Trophoblast cell (in vitro differentiated cells and primary cell): ENCODE measurements around the gene CD27.

Experiments
- DNase-seq, 2 donors: peaks; one replicate each; pipeline ENCODE4 v3.0.0-alpha.2; 2016
- H2AFZ ChIP-seq: 2 replicates; pipeline ENCODE4 v1.6.1; 2013; ENCODE audit warnings: low read length, moderate library complexity, mild to moderate bottlenecking; ENCODE audit not compliant: insufficient read depth, poor library complexity
- H2AK5ac ChIP-seq: 2 replicates; pipeline ENCODE4 v1.6.1; 2013; ENCODE audit warnings: mild to moderate bottlenecking, low read length
- H2BK120ac ChIP-seq: 2 replicates; pipeline ENCODE4 v1.6.1; 2013; ENCODE audit warnings: low read length, mild to moderate bottlenecking, moderate library complexity; ENCODE audit not compliant: insufficient read depth, poor library complexity
- H2BK12ac ChIP-seq: 2 replicates; pipeline ENCODE4 v1.6.1; 2013; ENCODE audit warnings: mild to moderate bottlenecking, low read length, moderate library complexity
- H2BK5ac ChIP-seq: 2 replicates; pipeline ENCODE4 v1.6.1; 2013; ENCODE audit warnings: low read length, low read depth, moderate library complexity, mild to moderate bottlenecking; ENCODE audit not compliant: poor library complexity
- H3K14ac ChIP-seq: 2 replicates; pipeline ENCODE4 v1.6.1; 2013; ENCODE audit warnings: mild to moderate bottlenecking, low read length
- H3K18ac ChIP-seq: 2 replicates; pipeline ENCODE4 v1.6.1; 2013; ENCODE audit warnings: mild to moderate bottlenecking, low read length
- H3K23ac ChIP-seq: 2 replicates; pipeline ENCODE4 v1.6.1; 2013; ENCODE audit warnings: low read length
- H3K27ac ChIP-seq: 2 replicates; pipeline ENCODE4 v1.5.1; 2013; ENCODE audit warnings: low read depth, mild to moderate bottlenecking, inconsistent platforms, low read length, moderate library complexity
- H3K27me3 ChIP-seq: 2 replicates; pipeline ENCODE4 v1.6.1; 2013; ENCODE audit warnings: inconsistent platforms, mild to moderate bottlenecking, low read length, moderate library complexity; ENCODE audit not compliant: insufficient read depth
- H3K36me3 ChIP-seq, 2 experiments: 1 replicate in 1 of 2; 2 replicates in 1 of 2; pipeline ENCODE4 v1.6.1; 2013; ENCODE audit warnings: low read length in 2 of 2, mild to moderate bottlenecking in 2 of 2, moderate library complexity in 1 of 2; ENCODE audit not compliant: insufficient read depth in 2 of 2, control insufficient read depth in 1 of 2
- H3K4ac ChIP-seq: 2 replicates; pipeline ENCODE4 v1.6.1; 2013; ENCODE audit warnings: low read depth, mild to moderate bottlenecking, low read length, moderate library complexity
- H3K4me1 ChIP-seq, 2 experiments: 1 replicate in 1 of 2; 2 replicates in 1 of 2; pipeline ENCODE4 v1.6.1; 2013; ENCODE audit warnings: low read length in 2 of 2, mild to moderate bottlenecking in 2 of 2, moderate library complexity in 1 of 2; ENCODE audit not compliant: insufficient read depth in 2 of 2, control insufficient read depth in 1 of 2
- H3K4me2 ChIP-seq: 2 replicates; pipeline ENCODE4 v1.6.1; 2013; ENCODE audit warnings: inconsistent platforms, mild to moderate bottlenecking, low read length, moderate library complexity
- H3K4me3 ChIP-seq: 2 replicates; pipeline ENCODE4 v1.5.1; 2013; ENCODE audit warnings: mild to moderate bottlenecking, low read depth, low read length, inconsistent platforms
- H3K79me1 ChIP-seq: one replicate; pipeline ENCODE4 v1.6.1; 2013; ENCODE audit warnings: low read length
- H3K79me2 ChIP-seq: 2 replicates; pipeline ENCODE4 v1.6.1; 2013; ENCODE audit warnings: low read length, mild to moderate bottlenecking; ENCODE audit not compliant: control insufficient read depth, insufficient read depth, poor library complexity
- H3K9ac ChIP-seq: 2 replicates; pipeline ENCODE4 v1.6.1; 2013; ENCODE audit warnings: mild to moderate bottlenecking, low read length
- H3K9me3 ChIP-seq: 2 replicates; pipeline ENCODE4 v1.6.1; 2013; ENCODE audit warnings: low read depth, mild to moderate bottlenecking, control low read depth, inconsistent platforms, low read length; ENCODE audit not compliant: insufficient read depth
- H4K12ac ChIP-seq: 2 replicates; pipeline ENCODE4 v1.6.1; 2013; ENCODE audit warnings: low read depth, mild to moderate bottlenecking, low read length, moderate library complexity
- H4K8ac ChIP-seq: 2 replicates; pipeline ENCODE4 v1.6.1; 2013; ENCODE audit warnings: low read depth, mild to moderate bottlenecking, low read length, moderate library complexity
- H4K91ac ChIP-seq: one replicate; pipeline ENCODE4 v1.6.1; 2013; ENCODE audit warnings: low read depth, mild to moderate bottlenecking, low read length, moderate library complexity
- WGBS: extraction: QIAGEN DNeasy Blood & Tissue Kit; methylation state at CpG from one replicate; pipeline ENCODE4 v1.1.7; 2013; ENCODE audit warnings: missing lambda C conversion rate; ENCODE audit not compliant: insufficient read length, insufficient coverage; ENCODE audit errors: extremely low coverage; 5-methylcytosine and 5-hydroxymethylcytosine counted together

CD27 gene

GRCh38 chr12:6430124-6430989 is 14.4 kb upstream of the CD27 start:
- no peaks in the 10 kb centered on the region for H3K79me2 ChIP-seq
- no peak overlapping the region for H3K4me3 ChIP-seq
- H4K12ac ChIP-seq = no peak overlapping the region
- no peak overlapping the region for H2BK12ac ChIP-seq
- no peak overlapping the region for H2BK5ac ChIP-seq
- peak; percentile 73 to 89 for DNase-seq
- H2BK120ac ChIP-seq = no peak overlapping the region
- no peak overlapping the region for H3K4ac ChIP-seq
- no peak overlapping the region for H2AK5ac ChIP-seq
- no peak overlapping the region for H3K4me2 ChIP-seq
- H3K18ac ChIP-seq = no peak overlapping the region
- WGBS = no CpG with 5 or more reads among the region's 19 CpGs
- H3K36me3 ChIP-seq = no peaks in the 10 kb centered on the region
- H3K23ac ChIP-seq = no peak overlapping the region
- no peaks in the 10 kb centered on the region for H3K27me3 ChIP-seq
- H3K9ac ChIP-seq = no peak overlapping the region
- no peak overlapping the region for H2AFZ ChIP-seq
- H4K8ac ChIP-seq = no peak overlapping the region
- H4K91ac ChIP-seq = no peak overlapping the region
- H3K14ac ChIP-seq = no peak overlapping the region
- H3K9me3 ChIP-seq = no peaks in the 10 kb centered on the region
- no peaks in the 10 kb centered on the region for H3K4me1 ChIP-seq
- H3K27ac ChIP-seq = no peak overlapping the region
- H3K79me1 ChIP-seq = no peaks in the 10 kb centered on the region

- no peak overlapping the region for H3K18ac ChIP-seq
- no peaks in the 10 kb centered on the region for H3K4me1 ChIP-seq
- H2AFZ ChIP-seq = no peak overlapping the region
- H3K9ac ChIP-seq = no peak overlapping the region
- H3K9me3 ChIP-seq = no peaks in the 10 kb centered on the region
- no peak overlapping the region for H3K4ac ChIP-seq
- H3K4me2 ChIP-seq = no peak overlapping the region
- no peak overlapping the region for H4K91ac ChIP-seq
- no peak overlapping the region for H4K8ac ChIP-seq
- no peak overlapping the region for H3K4me3 ChIP-seq
- no peaks in the 10 kb centered on the region for H3K79me1 ChIP-seq
- H3K79me2 ChIP-seq = no peaks in the 10 kb centered on the region
- no peak overlapping the region for H3K23ac ChIP-seq
- H4K12ac ChIP-seq = no peak overlapping the region
- no peaks in the 10 kb centered on the region for H3K36me3 ChIP-seq
- H2BK120ac ChIP-seq = no peak overlapping the region
- no peak overlapping the region for H2BK12ac ChIP-seq
- DNase-seq = no peak
- no peaks in the 10 kb centered on the region for H3K27me3 ChIP-seq
- no peak overlapping the region for H3K14ac ChIP-seq
- H2BK5ac ChIP-seq = no peak overlapping the region
- H2AK5ac ChIP-seq = no peak overlapping the region
- H3K27ac ChIP-seq = no peak overlapping the region
- WGBS = no CpG with 5 or more reads among the region's 5 CpGs
Observed at GRCh38 chr12:6432991-6433390, 11.8 kb upstream of the CD27 start.

- H4K8ac ChIP-seq = no peak overlapping the region
- no peaks in the 10 kb centered on the region for H3K36me3 ChIP-seq
- H3K27ac ChIP-seq = no peak overlapping the region
- H2BK5ac ChIP-seq = no peak overlapping the region
- no peak overlapping the region for H3K4me2 ChIP-seq
- H4K12ac ChIP-seq = no peak overlapping the region
- no peaks in the 10 kb centered on the region for H3K27me3 ChIP-seq
- H3K9ac ChIP-seq = no peak overlapping the region
- H2AK5ac ChIP-seq = no peak overlapping the region
- no CpG with 5 or more reads among the region's 17 CpGs for WGBS
- H2AFZ ChIP-seq = no peak overlapping the region
- no peak overlapping the region for H3K4me3 ChIP-seq
- DNase-seq = peak in 1 of 2 donors; percentile 59
- H3K14ac ChIP-seq = no peak overlapping the region
- no peaks in the 10 kb centered on the region for H3K79me2 ChIP-seq
- H3K79me1 ChIP-seq = no peaks in the 10 kb centered on the region
- no peak overlapping the region for H3K23ac ChIP-seq
- H3K9me3 ChIP-seq = no peaks in the 10 kb centered on the region
- H3K4me1 ChIP-seq = no peaks in the 10 kb centered on the region
- no peak overlapping the region for H3K4ac ChIP-seq
- no peak overlapping the region for H3K18ac ChIP-seq
- no peak overlapping the region for H2BK12ac ChIP-seq
- no peak overlapping the region for H2BK120ac ChIP-seq
- H4K91ac ChIP-seq = no peak overlapping the region
Observed at GRCh38 chr12:6434205-6435140, 10.3 kb upstream of the CD27 start.

- no CpG with 5 or more reads among the region's 13 CpGs for WGBS
Observed at GRCh38 chr12:6435961-6436715, 8.6 kb upstream of the CD27 start.

More at GRCh38 chr12:6435961-6436715, 8.6 kb upstream of the CD27 start:
- H3K79me1 ChIP-seq = no peaks in the 10 kb centered on the region
- H3K14ac ChIP-seq = no peak overlapping the region
- no peak overlapping the region for H3K27ac ChIP-seq
- no peak overlapping the region for H2AK5ac ChIP-seq
- no peaks in the 10 kb centered on the region for H3K79me2 ChIP-seq
- H3K9me3 ChIP-seq = no peaks in the 10 kb centered on the region
- no peaks in the 10 kb centered on the region for H3K36me3 ChIP-seq
- H3K4me1 ChIP-seq = no peaks in the 10 kb centered on the region
- H3K18ac ChIP-seq = no peak overlapping the region
- no peak overlapping the region for H2AFZ ChIP-seq
- no peak overlapping the region for H3K4me2 ChIP-seq
- H2BK120ac ChIP-seq = no peak overlapping the region
- no peak overlapping the region for H2BK5ac ChIP-seq
- no peaks in the 10 kb centered on the region for H3K27me3 ChIP-seq
- H4K8ac ChIP-seq = no peak overlapping the region
- H3K23ac ChIP-seq = no peak overlapping the region
- no peak overlapping the region for H3K4me3 ChIP-seq
- no peak for DNase-seq
- no peak overlapping the region for H4K91ac ChIP-seq
- H4K12ac ChIP-seq = no peak overlapping the region
- no peak overlapping the region for H3K9ac ChIP-seq
- no peak overlapping the region for H3K4ac ChIP-seq
- H2BK12ac ChIP-seq = no peak overlapping the region
